Measurements from ENCODE around the gene OR8D2.

OR8D2 gene

GRCh38 chr11:124320097-124320496 is at the start of gene OR8D2:
Gene OR8D2 (minus strand): TSS chr11:124320197. CDS start chr11:124320197, 0 bp downstream.
- Histone ChIP-seq H3K9me3 (ENCODE audit: low read length) (no peaks in the 10 kb centered on the region), H2AFZ (ENCODE audit: low read depth, low read length) (no peak within 1 kb of the TSS), H3K27me3 (ENCODE audit: insufficient read depth, low read length) (no peaks in the 10 kb centered on the region), H3K4me1 (ENCODE audit: insufficient read depth, low read length) (no peaks in the 10 kb centered on the region), H3K4me3 (ENCODE audit: low read length) (no peak within 1 kb of the TSS), H3K36me3 (ENCODE audit: insufficient read depth, low read length) (no peaks in the 10 kb centered on the region)

GRCh38 chr11:124359566-124359965 is 39.6 kb upstream of the OR8D2 start:
- no peak overlapping the region for H3K4me3 ChIP-seq (ENCODE audit: low read length)
- no peaks in the 10 kb centered on the region for H3K9me3 ChIP-seq (ENCODE audit: low read length)
- H2AFZ ChIP-seq (ENCODE audit: low read depth, low read length), result no peak overlapping the region
- H3K4me1 ChIP-seq (ENCODE audit: insufficient read depth, low read length), result no peaks in the 10 kb centered on the region
- no peaks in the 10 kb centered on the region for H3K36me3 ChIP-seq (ENCODE audit: insufficient read depth, low read length)
- H3K27me3 ChIP-seq (ENCODE audit: insufficient read depth, low read length), result no peaks in the 10 kb centered on the region

GRCh38 chr11:124346311-124346955 is 26.4 kb upstream of the OR8D2 start:
- Histone ChIP-seq H3K9me3 (ENCODE audit: low read length) (no peaks in the 10 kb centered on the region), H2AFZ (ENCODE audit: low read depth, low read length) (no peak overlapping the region), H3K36me3 (ENCODE audit: insufficient read depth, low read length) (no peaks in the 10 kb centered on the region), H3K4me3 (ENCODE audit: low read length) (no peak overlapping the region), H3K4me1 (ENCODE audit: insufficient read depth, low read length) (no peaks in the 10 kb centered on the region), H3K27me3 (ENCODE audit: insufficient read depth, low read length) (no peaks in the 10 kb centered on the region)

- Histone ChIP-seq H3K27me3 (ENCODE audit: insufficient read depth, low read length) (no peaks in the 10 kb centered on the region), H3K9me3 (ENCODE audit: low read length) (no peaks in the 10 kb centered on the region), H3K4me3 (ENCODE audit: low read length) (no peak overlapping the region), H3K4me1 (ENCODE audit: insufficient read depth, low read length) (no peaks in the 10 kb centered on the region), H3K36me3 (ENCODE audit: insufficient read depth, low read length) (no peaks in the 10 kb centered on the region), H2AFZ (ENCODE audit: low read depth, low read length) (no peak overlapping the region)
Measured at GRCh38 chr11:124344346-124344745, 24.3 kb upstream of the OR8D2 start.

GRCh38 chr11:124340142-124340447 is 20.1 kb upstream of the OR8D2 start:
- Histone ChIP-seq H3K36me3 (ENCODE audit: insufficient read depth, low read length) (no peaks in the 10 kb centered on the region), H2AFZ (ENCODE audit: low read depth, low read length) (no peak overlapping the region), H3K27me3 (ENCODE audit: insufficient read depth, low read length) (no peaks in the 10 kb centered on the region), H3K4me1 (ENCODE audit: insufficient read depth, low read length) (no peaks in the 10 kb centered on the region), H3K4me3 (ENCODE audit: low read length) (no peak overlapping the region), H3K9me3 (ENCODE audit: low read length) (no peaks in the 10 kb centered on the region)

GRCh38 chr11:124339396-124340141 is 19.6 kb upstream of the OR8D2 start:
- Histone ChIP-seq H2AFZ (ENCODE audit: low read depth, low read length) (no peak overlapping the region), H3K36me3 (ENCODE audit: insufficient read depth, low read length) (no peaks in the 10 kb centered on the region), H3K4me3 (ENCODE audit: low read length) (no peak overlapping the region), H3K9me3 (ENCODE audit: low read length) (no peaks in the 10 kb centered on the region), H3K4me1 (ENCODE audit: insufficient read depth, low read length) (no peaks in the 10 kb centered on the region), H3K27me3 (ENCODE audit: insufficient read depth, low read length) (no peaks in the 10 kb centered on the region)

- no peaks in the 10 kb centered on the region for H3K9me3 ChIP-seq (ENCODE audit: low read length)
- H3K27me3 ChIP-seq (ENCODE audit: insufficient read depth, low read length), result no peaks in the 10 kb centered on the region
- H3K4me1 ChIP-seq (ENCODE audit: insufficient read depth, low read length), result no peaks in the 10 kb centered on the region
- H3K36me3 ChIP-seq (ENCODE audit: insufficient read depth, low read length), result no peaks in the 10 kb centered on the region
- H3K4me3 ChIP-seq (ENCODE audit: low read length), result no peak overlapping the region
- no peak overlapping the region for H2AFZ ChIP-seq (ENCODE audit: low read depth, low read length)
Measured at GRCh38 chr11:124331873-124332272, 11.9 kb upstream of the OR8D2 start.

- H3K4me1 ChIP-seq (ENCODE audit: insufficient read depth, low read length), result no peaks in the 10 kb centered on the region
Measured at GRCh38 chr11:124329787-124330478, 9.9 kb upstream of the OR8D2 start.

GRCh38 chr11:124327775-124328174 is 7.8 kb upstream of the OR8D2 start:
- H3K27me3 ChIP-seq (ENCODE audit: insufficient read depth, low read length), result no peaks in the 10 kb centered on the region
- no peaks in the 10 kb centered on the region for H3K9me3 ChIP-seq (ENCODE audit: low read length)
- H3K36me3 ChIP-seq (ENCODE audit: insufficient read depth, low read length), result no peaks in the 10 kb centered on the region
- H3K4me1 ChIP-seq (ENCODE audit: insufficient read depth, low read length), result no peaks in the 10 kb centered on the region
- H3K4me3 ChIP-seq (ENCODE audit: low read length), result no peak overlapping the region
- H2AFZ ChIP-seq (ENCODE audit: low read depth, low read length), result no peak overlapping the region

More at GRCh38 chr11:124329787-124330478, 9.9 kb upstream of the OR8D2 start:
- H3K36me3 ChIP-seq (ENCODE audit: insufficient read depth, low read length), result no peaks in the 10 kb centered on the region
- no peak overlapping the region for H3K4me3 ChIP-seq (ENCODE audit: low read length)
- H3K27me3 ChIP-seq (ENCODE audit: insufficient read depth, low read length), result no peaks in the 10 kb centered on the region
- H2AFZ ChIP-seq (ENCODE audit: low read depth, low read length), result no peak overlapping the region
- H3K9me3 ChIP-seq (ENCODE audit: low read length), result no peaks in the 10 kb centered on the region

GRCh38 chr11:124322356-124322755 is 2.4 kb upstream of the OR8D2 start:
- no peaks in the 10 kb centered on the region for H3K9me3 ChIP-seq (ENCODE audit: low read length)
- H3K4me1 ChIP-seq (ENCODE audit: insufficient read depth, low read length), result no peaks in the 10 kb centered on the region
- H2AFZ ChIP-seq (ENCODE audit: low read depth, low read length), result no peak overlapping the region
- H3K4me3 ChIP-seq (ENCODE audit: low read length), result no peak overlapping the region
- no peaks in the 10 kb centered on the region for H3K36me3 ChIP-seq (ENCODE audit: insufficient read depth, low read length)
- no peaks in the 10 kb centered on the region for H3K27me3 ChIP-seq (ENCODE audit: insufficient read depth, low read length)

GRCh38 chr11:124315052-124315451 is 4.9 kb downstream of the OR8D2 start:
- H3K9me3 ChIP-seq (ENCODE audit: low read length), result no peaks in the 10 kb centered on the region
- no peak overlapping the region for H2AFZ ChIP-seq (ENCODE audit: low read depth, low read length)
- no peaks in the 10 kb centered on the region for H3K27me3 ChIP-seq (ENCODE audit: insufficient read depth, low read length)
- H3K36me3 ChIP-seq (ENCODE audit: insufficient read depth, low read length), result no peaks in the 10 kb centered on the region
- no peaks in the 10 kb centered on the region for H3K4me1 ChIP-seq (ENCODE audit: insufficient read depth, low read length)
- H3K4me3 ChIP-seq (ENCODE audit: low read length), result no peak overlapping the region

- Histone ChIP-seq H3K9me3 (ENCODE audit: low read length) (no peaks in the 10 kb centered on the region), H3K36me3 (ENCODE audit: insufficient read depth, low read length) (no peaks in the 10 kb centered on the region), H3K4me3 (ENCODE audit: low read length) (no peak within 1 kb of the TSS), H2AFZ (ENCODE audit: low read depth, low read length) (no peak within 1 kb of the TSS), H3K4me1 (ENCODE audit: insufficient read depth, low read length) (no peaks in the 10 kb centered on the region), H3K27me3 (ENCODE audit: insufficient read depth, low read length) (no peaks in the 10 kb centered on the region)
Measured at GRCh38 chr11:124313849-124314248, 6.1 kb downstream of the OR8D2 start, which contains the start of gene OR8D1. Gene OR8D1 (minus strand): TSS chr11:124313949. CDS start chr11:124310766, 3,183 bp downstream.

GRCh38 chr11:124313131-124313530 is 6.9 kb downstream of the OR8D2 start:
- H3K36me3 ChIP-seq (ENCODE audit: insufficient read depth, low read length), result no peaks in the 10 kb centered on the region
- H3K27me3 ChIP-seq (ENCODE audit: insufficient read depth, low read length), result no peaks in the 10 kb centered on the region
- no peak overlapping the region for H3K4me3 ChIP-seq (ENCODE audit: low read length)
- no peaks in the 10 kb centered on the region for H3K9me3 ChIP-seq (ENCODE audit: low read length)
- H2AFZ ChIP-seq (ENCODE audit: low read depth, low read length), result no peak overlapping the region
- H3K4me1 ChIP-seq (ENCODE audit: insufficient read depth, low read length), result no peaks in the 10 kb centered on the region

Measured in neuron (in vitro differentiated cells).